ENCODE measurements around the gene RPS3. TPM values are rescaled to one million over a fixed set of nuclear protein-coding genes. Genes with fewer than 3 reads are reported as not detected.
"Not testable (repeated sequence)": the region's sequence is repeated elsewhere in the genome, so short reads cannot be mapped to it uniquely, and the experiment has no call there.

RPS3 gene
- total RNA-seq, 4 donors from 2014 or later: 572 to 979 (median 746) TPM

DNA sequence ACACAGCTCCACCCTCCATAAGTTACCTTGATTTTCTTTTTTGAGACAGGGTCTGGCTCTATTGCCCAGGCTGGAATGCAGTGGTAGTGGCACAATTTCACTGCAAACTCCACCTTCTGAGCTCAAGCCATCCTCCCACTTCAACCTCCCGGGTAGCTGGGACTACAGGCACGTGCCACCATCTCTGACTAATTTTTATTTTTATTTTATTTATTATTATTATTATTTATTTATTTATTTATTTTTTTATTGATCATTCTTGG lies 9.6 kb downstream of the RPS3 start:
- Histone ChIP-seq H3K4me1 (peaks cover 3 to 16% of the 10 kb centered on the region in 2 donors), H3K9me3 (no peaks in the 10 kb centered on the region), H3K4me3 (no peak overlapping the region), H3K27ac (no peak overlapping the region), H3K27me3 (no peaks in the 10 kb centered on the region), H3K36me3 (peaks cover 5 to 43% of the 10 kb centered on the region in 2 donors)
- no peak for TF ChIP-seq POLR2A (IDR thresholded peaks at IDR 0.05)
- TF ChIP-seq, protein P1, sequence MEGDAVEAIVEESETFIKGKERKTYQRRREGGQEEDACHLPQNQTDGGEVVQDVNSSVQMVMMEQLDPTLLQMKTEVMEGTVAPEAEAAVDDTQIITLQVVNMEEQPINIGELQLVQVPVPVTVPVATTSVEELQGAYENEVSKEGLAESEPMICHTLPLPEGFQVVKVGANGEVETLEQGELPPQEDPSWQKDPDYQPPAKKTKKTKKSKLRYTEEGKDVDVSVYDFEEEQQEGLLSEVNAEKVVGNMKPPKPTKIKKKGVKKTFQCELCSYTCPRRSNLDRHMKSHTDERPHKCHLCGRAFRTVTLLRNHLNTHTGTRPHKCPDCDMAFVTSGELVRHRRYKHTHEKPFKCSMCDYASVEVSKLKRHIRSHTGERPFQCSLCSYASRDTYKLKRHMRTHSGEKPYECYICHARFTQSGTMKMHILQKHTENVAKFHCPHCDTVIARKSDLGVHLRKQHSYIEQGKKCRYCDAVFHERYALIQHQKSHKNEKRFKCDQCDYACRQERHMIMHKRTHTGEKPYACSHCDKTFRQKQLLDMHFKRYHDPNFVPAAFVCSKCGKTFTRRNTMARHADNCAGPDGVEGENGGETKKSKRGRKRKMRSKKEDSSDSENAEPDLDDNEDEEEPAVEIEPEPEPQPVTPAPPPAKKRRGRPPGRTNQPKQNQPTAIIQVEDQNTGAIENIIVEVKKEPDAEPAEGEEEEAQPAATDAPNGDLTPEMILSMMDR (IDR thresholded peaks at IDR 0.05 in 4 of 5, conservative IDR thresholded peaks at IDR 0.05 in 1 of 5): no peak
- in situ Hi-C loops (cut with MboI; ENCODE audit: low sequenced_read_pairs in 4 of 4): no loop called here
- intact Hi-C loops (cut with DNase I; ENCODE audit: low total_unique reads): no loop called here
- DNase-seq: no peak
- ATAC-seq: no peak

DNA sequence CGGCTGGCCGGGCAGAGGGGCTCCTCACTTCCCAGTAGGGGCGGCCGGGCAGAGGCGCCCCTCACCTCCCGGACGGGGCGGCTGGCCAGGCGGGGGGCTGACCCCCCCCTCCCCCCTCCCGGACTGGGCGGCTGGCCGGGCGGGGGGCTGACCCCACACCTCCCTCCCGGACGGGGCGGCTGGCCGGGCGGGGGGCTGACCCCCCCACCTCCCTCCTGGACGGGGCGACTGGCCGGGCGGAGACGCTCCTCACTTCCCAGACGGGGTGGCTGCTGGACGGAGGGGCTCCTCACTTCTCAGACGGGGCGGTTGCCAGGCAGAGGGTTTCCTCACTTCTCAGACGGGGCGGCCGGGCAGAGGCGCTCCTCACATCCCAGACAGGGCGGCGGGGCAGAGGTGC lies 10.7 kb downstream of the RPS3 start:
- DNase-seq; H3K27ac ChIP-seq; H3K9me3 ChIP-seq; ATAC-seq; in situ Hi-C loops (cut with MboI; ENCODE audit: low sequenced_read_pairs in 4 of 4); H3K27me3 ChIP-seq; intact Hi-C loops (cut with DNase I; ENCODE audit: low total_unique reads); H3K4me3 ChIP-seq: not testable (repeated sequence)
- peaks cover 3 to 25% of the 10 kb centered on the region in 2 donors for H3K4me1 ChIP-seq
- peaks cover 2 to 34% of the 10 kb centered on the region in 2 donors for H3K36me3 ChIP-seq

DNA sequence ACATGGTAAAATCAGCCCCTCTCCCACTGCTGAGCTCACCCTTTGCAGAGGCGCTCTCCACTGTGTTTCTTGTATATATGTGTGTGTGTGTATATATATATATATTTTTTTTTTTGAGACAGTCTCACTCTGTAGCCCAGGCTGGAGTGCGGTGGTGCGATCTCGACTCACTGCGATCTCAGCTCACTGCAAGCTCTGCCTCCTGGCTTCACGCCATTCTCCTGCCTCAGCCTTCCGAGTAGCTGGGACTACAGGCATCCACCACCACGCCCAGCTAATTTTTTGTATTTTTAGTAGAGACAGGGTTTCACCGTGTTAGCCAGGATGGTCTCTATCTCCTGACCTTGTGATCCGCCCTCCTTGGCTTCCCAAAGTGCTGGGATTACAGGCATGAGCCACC lies 13.8 kb downstream of the RPS3 start:
- H3K27me3 ChIP-seq; intact Hi-C loops (cut with DNase I; ENCODE audit: low total_unique reads); H3K9me3 ChIP-seq; in situ Hi-C loops (cut with MboI; ENCODE audit: low sequenced_read_pairs in 4 of 4); H3K4me3 ChIP-seq; DNase-seq: not testable (repeated sequence)
- peak overlapping the region; percentile 65 to 79 (median 70) for H3K27ac ChIP-seq
- ATAC-seq: peak in 1 of 2 donors; percentile 1
- H3K36me3 ChIP-seq: peaks cover 0 to 10% of the 10 kb centered on the region in 2 donors
- peaks cover 3 to 26% of the 10 kb centered on the region in 2 donors for H3K4me1 ChIP-seq

DNA sequence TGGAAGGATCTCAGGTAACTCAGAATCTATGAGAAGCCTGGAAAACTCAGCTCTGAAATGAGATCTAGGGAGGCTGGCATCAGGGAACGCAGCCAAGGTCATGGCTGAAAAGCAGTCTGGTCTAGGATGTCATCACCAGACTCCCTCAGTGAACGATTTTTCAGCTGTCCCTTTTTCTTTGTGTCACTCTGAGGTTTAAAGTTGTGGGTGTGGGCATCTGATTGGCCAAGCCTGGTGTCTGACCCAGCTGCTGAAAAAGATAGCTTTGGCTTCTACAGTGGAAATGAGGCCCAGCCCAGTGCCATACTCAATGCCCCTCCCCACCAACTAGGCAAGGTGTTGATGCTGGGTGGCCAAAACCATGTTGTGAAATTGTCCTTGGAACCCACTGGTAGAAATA lies 14.5 kb downstream of the RPS3 start:
- Histone ChIP-seq H3K27ac (peak overlapping the region; percentile 65 to 79 (median 70)), H3K36me3 (peaks cover 0 to 10% of the 10 kb centered on the region in 2 donors), H3K4me3 (no peak overlapping the region), H3K27me3 (no peaks in the 10 kb centered on the region), H3K4me1 (peaks cover 3 to 23% of the 10 kb centered on the region in 2 donors), H3K9me3 (no peaks in the 10 kb centered on the region)
- TF ChIP-seq, protein P1 (IDR thresholded peaks at IDR 0.05 in 4 of 5, conservative IDR thresholded peaks at IDR 0.05 in 1 of 5): no peak
- no peak for TF ChIP-seq POLR2A (IDR thresholded peaks at IDR 0.05)
- DNase-seq (peak; percentile 42 to 80), ATAC-seq (peak; percentile 85 to 87)
- in situ Hi-C loops (cut with MboI; ENCODE audit: low sequenced_read_pairs in 4 of 4) (no loop called here), intact Hi-C loops (cut with DNase I; ENCODE audit: low total_unique reads) (no loop called here)

DNA sequence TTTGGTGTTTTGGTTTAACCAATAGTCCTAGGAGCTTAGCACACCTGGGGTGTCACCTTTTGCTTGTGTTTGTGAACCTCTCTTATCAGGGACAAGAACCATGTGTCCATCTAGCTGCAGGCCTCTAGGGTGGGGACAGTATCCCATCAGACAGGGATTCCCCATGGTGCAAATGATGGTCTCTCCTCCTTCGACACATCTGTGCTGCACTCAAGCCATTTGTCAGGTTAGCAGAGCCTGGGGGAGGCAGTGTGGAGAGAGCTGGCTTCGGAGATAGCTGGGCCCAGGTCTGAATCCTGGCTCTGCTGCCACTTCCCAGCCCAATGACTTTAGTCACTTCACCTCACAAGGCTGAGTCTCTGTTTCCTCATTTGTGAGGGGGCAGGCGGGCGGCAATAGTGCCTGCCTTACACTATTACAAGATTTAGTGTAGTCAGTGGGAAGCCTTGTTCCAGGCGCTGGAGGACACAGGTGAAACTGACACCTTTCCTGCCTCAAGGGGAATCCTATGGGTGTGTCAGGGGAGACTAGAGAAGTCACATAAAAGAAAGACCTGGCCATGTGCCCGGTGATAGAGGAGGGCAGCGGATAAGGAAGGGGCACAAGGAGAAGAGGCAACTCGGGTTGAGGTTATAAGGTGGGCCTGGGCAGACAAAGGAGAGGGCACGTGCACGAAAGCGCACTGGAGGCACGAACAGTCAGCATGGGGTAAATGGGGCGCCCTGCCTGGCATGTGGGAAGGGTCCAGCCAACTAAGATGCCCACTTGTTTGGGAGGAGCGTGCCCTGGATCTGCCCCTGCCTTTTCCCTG lies 21.1 kb downstream of the RPS3 start:
- no peak for TF ChIP-seq POLR2A (IDR thresholded peaks at IDR 0.05)
- TF ChIP-seq, protein P1 (IDR thresholded peaks at IDR 0.05 in 4 of 5, conservative IDR thresholded peaks at IDR 0.05 in 1 of 5): no peak
- Histone ChIP-seq H3K27ac (no peak overlapping the region), H3K4me1 (no peaks in the 10 kb centered on the region), H3K27me3 (no peaks in the 10 kb centered on the region), H3K36me3 (no peaks in the 10 kb centered on the region), H3K4me3 (no peak overlapping the region), H3K9me3 (no peaks in the 10 kb centered on the region)
- in situ Hi-C loops (cut with MboI; ENCODE audit: low sequenced_read_pairs in 4 of 4): no loop called here
- DNase-seq (no peak), ATAC-seq (no peak)
- intact Hi-C loops (cut with DNase I; ENCODE audit: low total_unique reads): no loop called here
